GM06990 (cell line): ENCODE data around the gene ZSWIM1.

ENCODE experiments used
- DNase-seq: peaks from one replicate; pipeline ENCODE4 v3.0.0-alpha.2; 2011; ENCODE audit not compliant: insufficient read length; ENCODE audit errors: extremely low read depth
- H3K27me3 ChIP-seq: replicated peaks from 2 replicates; pipeline ENCODE4 v1.6.0; 2011; ENCODE audit warnings: low read length; ENCODE audit not compliant: control insufficient read depth, insufficient read depth
- H3K36me3 ChIP-seq: 2 replicates; pipeline ENCODE4 v1.5.1; 2011; ENCODE audit warnings: low read length; ENCODE audit not compliant: control insufficient read depth, insufficient read depth
- H3K4me3 ChIP-seq: replicated peaks from 2 replicates; pipeline ENCODE4 v1.5.1; 2011; ENCODE audit warnings: low read depth, mild to moderate bottlenecking, control low read depth, low read length
- TF ChIP-seq, protein P1 (sequence below): IDR thresholded peaks from 2 replicates; pipeline ENCODE4 v1.5.1; 2011; ENCODE audit warnings: low read length, control low read depth, mild to moderate bottlenecking, inconsistent platforms; ENCODE audit not compliant: insufficient read depth, poor library complexity, severe bottlenecking

Gene ZSWIM1

DNA sequence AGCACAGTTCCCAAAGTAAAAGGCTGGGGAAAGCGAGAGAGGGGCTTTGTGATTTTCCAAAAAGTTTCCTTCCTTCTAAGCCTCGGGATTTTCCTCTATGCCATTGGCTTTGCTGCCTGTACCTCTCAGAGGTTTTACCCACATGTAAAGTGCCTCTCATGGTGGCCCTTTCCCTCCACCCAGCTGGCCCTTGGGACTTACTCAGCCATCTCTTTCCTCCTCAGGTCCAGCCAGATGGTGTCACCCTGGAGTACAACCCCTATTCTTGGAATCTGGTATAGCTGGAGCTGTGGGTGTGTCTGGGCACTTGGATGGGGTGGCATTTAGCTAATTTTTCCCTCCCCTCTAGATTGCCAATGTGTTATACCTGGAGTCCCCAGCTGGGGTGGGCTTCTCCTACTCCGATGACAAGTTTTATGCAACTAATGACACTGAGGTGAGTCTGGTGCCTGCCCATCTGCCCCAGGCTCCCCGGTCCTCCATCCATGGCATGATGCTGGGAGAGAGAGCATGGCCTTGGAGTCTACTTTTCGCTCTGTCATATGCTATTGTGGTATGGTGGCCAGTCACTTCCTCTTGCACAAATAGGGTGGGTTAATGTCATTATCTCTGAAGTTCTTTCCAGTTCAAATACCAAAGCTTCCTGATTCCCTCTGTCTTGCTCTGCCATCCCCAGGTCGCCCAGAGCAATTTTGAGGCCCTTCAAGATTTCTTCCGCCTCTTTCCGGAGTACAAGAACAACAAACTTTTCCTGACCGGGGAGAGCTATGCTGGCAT, 11.2 kb downstream of the ZSWIM1 start:
- peaks cover 19% of the 10 kb centered on the region for H3K36me3 ChIP-seq
- no peak for DNase-seq

DNA sequence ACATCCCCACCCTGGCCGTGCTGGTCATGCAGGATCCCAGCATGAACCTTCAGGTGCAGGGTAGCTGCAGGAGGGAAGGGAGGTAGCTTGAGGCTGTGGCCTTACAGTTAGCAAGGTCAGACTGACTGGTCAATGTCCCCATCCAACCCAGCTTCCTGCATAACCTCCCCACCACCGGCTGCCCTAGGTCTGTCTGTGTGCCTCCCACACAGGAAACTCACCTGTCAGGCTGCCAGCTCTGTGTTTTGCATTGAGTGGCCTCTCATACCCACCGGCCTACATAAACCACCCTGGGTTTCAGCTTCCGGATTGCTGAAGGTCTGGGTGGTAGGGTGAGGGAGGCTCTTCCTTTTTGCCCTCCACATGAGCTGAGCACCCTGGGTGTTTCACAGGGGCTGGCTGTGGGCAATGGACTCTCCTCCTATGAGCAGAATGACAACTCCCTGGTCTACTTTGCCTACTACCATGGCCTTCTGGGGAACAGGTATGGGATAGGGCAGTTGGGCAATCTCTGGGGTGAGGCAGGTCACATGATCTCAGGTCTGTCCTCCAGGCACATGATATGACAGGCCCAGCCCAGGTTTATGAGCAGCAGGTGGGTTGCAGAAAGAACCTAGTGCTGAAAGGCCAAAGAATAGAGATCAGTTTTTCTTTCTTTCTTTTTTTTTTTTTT, 11.9 kb downstream of the ZSWIM1 start:
- H3K36me3 ChIP-seq: peaks cover 22% of the 10 kb centered on the region
- DNase-seq: no peak
- TF ChIP-seq, protein P1, sequence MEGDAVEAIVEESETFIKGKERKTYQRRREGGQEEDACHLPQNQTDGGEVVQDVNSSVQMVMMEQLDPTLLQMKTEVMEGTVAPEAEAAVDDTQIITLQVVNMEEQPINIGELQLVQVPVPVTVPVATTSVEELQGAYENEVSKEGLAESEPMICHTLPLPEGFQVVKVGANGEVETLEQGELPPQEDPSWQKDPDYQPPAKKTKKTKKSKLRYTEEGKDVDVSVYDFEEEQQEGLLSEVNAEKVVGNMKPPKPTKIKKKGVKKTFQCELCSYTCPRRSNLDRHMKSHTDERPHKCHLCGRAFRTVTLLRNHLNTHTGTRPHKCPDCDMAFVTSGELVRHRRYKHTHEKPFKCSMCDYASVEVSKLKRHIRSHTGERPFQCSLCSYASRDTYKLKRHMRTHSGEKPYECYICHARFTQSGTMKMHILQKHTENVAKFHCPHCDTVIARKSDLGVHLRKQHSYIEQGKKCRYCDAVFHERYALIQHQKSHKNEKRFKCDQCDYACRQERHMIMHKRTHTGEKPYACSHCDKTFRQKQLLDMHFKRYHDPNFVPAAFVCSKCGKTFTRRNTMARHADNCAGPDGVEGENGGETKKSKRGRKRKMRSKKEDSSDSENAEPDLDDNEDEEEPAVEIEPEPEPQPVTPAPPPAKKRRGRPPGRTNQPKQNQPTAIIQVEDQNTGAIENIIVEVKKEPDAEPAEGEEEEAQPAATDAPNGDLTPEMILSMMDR: no peak
- H3K4me3 ChIP-seq: no peak overlapping the region
- H3K27me3 ChIP-seq: no peaks in the 10 kb centered on the region

More for the DNA sequence above, 11.2 kb downstream of the ZSWIM1 start:
- TF ChIP-seq, protein P1: no peak
- Histone ChIP-seq H3K27me3 (no peaks in the 10 kb centered on the region), H3K4me3 (peak overlapping the region; percentile 80)

DNA sequence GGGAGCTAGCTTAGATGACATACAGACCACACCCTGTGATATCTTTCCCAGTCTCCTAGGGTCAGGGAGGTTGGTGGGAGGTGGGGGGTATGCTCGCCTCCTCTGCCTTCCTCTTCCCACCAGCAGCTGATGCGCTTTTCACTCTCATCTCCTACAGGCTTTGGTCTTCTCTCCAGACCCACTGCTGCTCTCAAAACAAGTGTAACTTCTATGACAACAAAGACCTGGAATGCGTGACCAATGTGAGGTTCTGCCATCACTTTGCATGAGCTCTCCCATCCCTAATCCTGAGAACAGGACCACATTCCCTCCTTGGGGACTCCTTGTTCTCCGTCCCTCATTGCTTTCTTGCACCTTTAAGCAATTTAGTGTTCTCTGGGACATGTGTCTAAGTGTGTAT, 12.8 kb downstream of the ZSWIM1 start:
- Histone ChIP-seq H3K4me3 (no peak overlapping the region), H3K36me3 (peaks cover 22% of the 10 kb centered on the region), H3K27me3 (no peaks in the 10 kb centered on the region)
- DNase-seq: no peak
- TF ChIP-seq, protein P1: no peak

DNA sequence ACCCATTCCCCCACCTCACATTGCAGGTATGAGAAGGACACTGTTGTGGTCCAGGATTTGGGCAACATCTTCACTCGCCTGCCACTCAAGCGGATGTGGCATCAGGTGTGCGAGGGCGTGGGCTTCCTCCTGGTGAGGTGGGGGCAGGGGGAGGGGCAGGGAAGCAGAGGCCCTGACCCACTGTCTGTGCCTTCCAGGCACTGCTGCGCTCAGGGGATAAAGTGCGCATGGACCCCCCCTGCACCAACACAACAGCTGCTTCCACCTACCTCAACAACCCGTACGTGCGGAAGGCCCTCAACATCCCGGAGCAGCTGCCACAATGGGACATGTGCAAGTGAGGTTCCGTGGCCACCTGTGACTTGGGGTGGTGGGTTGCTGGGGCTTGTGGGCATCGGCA, 13.8 kb downstream of the ZSWIM1 start:
- no peaks in the 10 kb centered on the region for H3K27me3 ChIP-seq
- peaks cover 22% of the 10 kb centered on the region for H3K36me3 ChIP-seq
- no peak overlapping the region for H3K4me3 ChIP-seq
- TF ChIP-seq, protein P1: no peak
- no peak for DNase-seq

DNA sequence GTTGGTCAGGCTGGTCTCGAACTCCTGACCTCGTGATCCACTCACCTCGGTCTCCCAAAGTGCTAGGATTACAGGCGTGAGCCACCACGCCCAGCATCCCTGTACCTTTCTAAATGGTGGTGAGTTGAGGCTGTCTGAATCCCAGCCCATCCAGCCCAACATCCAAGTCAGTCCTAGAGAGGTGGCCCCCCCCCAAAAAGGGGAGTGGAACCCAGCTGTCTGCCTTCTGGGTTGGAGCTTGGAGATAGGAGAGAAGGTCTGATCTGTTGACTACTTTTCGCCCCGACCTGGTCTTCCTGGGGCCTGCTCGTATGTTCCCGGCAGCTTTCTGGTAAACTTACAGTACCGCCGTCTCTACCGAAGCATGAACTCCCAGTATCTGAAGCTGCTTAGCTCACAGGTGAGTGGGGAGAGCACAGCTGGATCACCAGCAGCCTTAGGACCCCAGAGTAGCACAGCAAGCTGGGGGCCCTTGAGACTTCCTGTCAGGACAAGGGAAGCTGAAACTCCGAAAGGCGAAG, 15.7 kb downstream of the ZSWIM1 start:
- TF ChIP-seq, protein P1: no peak
- no peak for DNase-seq
- Histone ChIP-seq H3K27me3 (no peaks in the 10 kb centered on the region), H3K4me3 (no peak overlapping the region), H3K36me3 (peaks cover 23% of the 10 kb centered on the region)
